OCI-LY7 (cell line): Measurements from ENCODE around the gene ADAMTSL2. TPM values are rescaled to one million over a fixed set of nuclear protein-coding genes. Genes with fewer than 3 reads are reported as not detected.

Experiments used
- BruUV-seq: library from RNA; stranded (reverse); fragments of 400-500 nt; replicated peaks from 2 replicates; lab custom pipeline; 2021; lab: Mats Ljungman, UMichigan
- CTCF ChIA-PET: fragments of 300-600 bp; sonication (Branson Sonifier 250); formaldehyde crosslinking; loops from one replicate; lab custom pipeline; 2022; ENCODE audit warnings: antibody characterized with exemption; ENCODE audit not compliant: unreplicated experiment; lab: Charles Lee
- POLR2A ChIA-PET: fragments of 300-600 bp; sonication (Branson Sonifier 250); formaldehyde crosslinking; loops from one replicate; lab custom pipeline; 2022; ENCODE audit warnings: antibody characterized with exemption; lab: Charles Lee
- DNase-seq: peaks from one replicate; pipeline ENCODE4 v3.0.0-alpha.2; 2015; ENCODE audit warnings: low spot score
- H2AFZ ChIP-seq: fragments of 200-600 bp; sonication (generic), shearing (Covaris generic); 2 replicates; pipeline ENCODE4 v1.6.1; 2014; ENCODE audit warnings: mild to moderate bottlenecking, antibody characterized with exemption, low read length, moderate library complexity
- H3K27ac ChIP-seq: fragments of 200-600 bp; sonication (generic); 2 replicates; pipeline ENCODE4 v1.5.1; 2014; ENCODE audit warnings: mixed run types, low read depth, mild to moderate bottlenecking, moderate library complexity, low read length, inconsistent platforms; ENCODE audit not compliant: poor library complexity, severe bottlenecking
- H3K36me3 ChIP-seq: fragments of 200-600 bp; sonication (generic); 2 replicates; pipeline ENCODE4 v1.6.1; 2014; ENCODE audit warnings: mild to moderate bottlenecking, antibody characterized with exemption, low read length, moderate library complexity, mixed read lengths; ENCODE audit not compliant: insufficient read depth
- H3K4me1 ChIP-seq: fragments of 200-600 bp; sonication (generic); 2 replicates; pipeline ENCODE4 v1.5.1; 2014; ENCODE audit warnings: mild to moderate bottlenecking, low read length; ENCODE audit not compliant: insufficient read depth, poor library complexity, severe bottlenecking
- H3K4me2 ChIP-seq: fragments of 200-600 bp; sonication (generic); 2 replicates; pipeline ENCODE4 v1.6.1; 2014; ENCODE audit warnings: mild to moderate bottlenecking, low read length
- H3K4me3 ChIP-seq: fragments of 200-600 bp; sonication (generic); 2 replicates; pipeline ENCODE4 v1.5.1; 2014; ENCODE audit warnings: mild to moderate bottlenecking, low read depth, low read length; ENCODE audit not compliant: poor library complexity, severe bottlenecking
- H3K79me2 ChIP-seq: fragments of 200-600 bp; sonication (generic); 2 replicates; pipeline ENCODE4 v1.6.1; 2016; ENCODE audit warnings: low read depth, mild to moderate bottlenecking, low read length, moderate library complexity, mixed read lengths; ENCODE audit not compliant: insufficient read depth
- H3K9me2 ChIP-seq: fragments of 200-600 bp; sonication (generic); 2 replicates; pipeline ENCODE4 v1.6.1; 2016; ENCODE audit warnings: mild to moderate bottlenecking, low read length, mixed read lengths; ENCODE audit not compliant: insufficient read depth
- H3K9me3 ChIP-seq: fragments of 200-600 bp; sonication (generic); 2 replicates; pipeline ENCODE4 v1.6.1; 2014; ENCODE audit warnings: mild to moderate bottlenecking, mixed run types, low read length, mixed read lengths
- H4K20me1 ChIP-seq: fragments of 200-600 bp; sonication (generic); 2 replicates; pipeline ENCODE4 v1.6.1; 2014; ENCODE audit warnings: mild to moderate bottlenecking, antibody characterized with exemption, low read length, moderate library complexity, mixed read lengths; ENCODE audit not compliant: insufficient read depth
- EZH2phosphoT487 ChIP-seq: fragments of 200-600 bp; sonication (generic); IDR thresholded peaks from 2 replicates; pipeline ENCODE4 v1.6.1; 2018; ENCODE audit warnings: low read depth, borderline replicate concordance, mild to moderate bottlenecking, mixed run types, antibody characterized with exemption, low read length, moderate library complexity, mixed read lengths
- intact Hi-C: fragments of 100-400 bp; cut with micrococcal nuclease; formaldehyde crosslinking; loops from one replicate; pipeline ENCODE4 v1.10.0; 2022; ENCODE audit not compliant: unreplicated experiment
- total RNA-seq, 2 experiments: library from RNA; depleted of rRNA in 1 of 2; stranded (reverse); fragments of >200 nt in 1 of 2; shearing (Covaris generic) in 1 of 2; gene quantifications; 2 replicates each; pipeline ENCODE4 v1.2.3, GENCODE V29; 2014 to 2022
- TF ChIP-seq, protein P1 (sequence below): fragments of 200-600 bp; sonication (generic); conservative IDR thresholded peaks from 2 replicates; pipeline ENCODE4 v1.5.1; 2014; ENCODE audit warnings: mild to moderate bottlenecking, antibody characterized with exemption, low read length, moderate library complexity, mixed read lengths

Gene ADAMTSL2
- total RNA-seq, 2 experiments from 2014 or later: 0.88 TPM; not detected in 1

DNA sequence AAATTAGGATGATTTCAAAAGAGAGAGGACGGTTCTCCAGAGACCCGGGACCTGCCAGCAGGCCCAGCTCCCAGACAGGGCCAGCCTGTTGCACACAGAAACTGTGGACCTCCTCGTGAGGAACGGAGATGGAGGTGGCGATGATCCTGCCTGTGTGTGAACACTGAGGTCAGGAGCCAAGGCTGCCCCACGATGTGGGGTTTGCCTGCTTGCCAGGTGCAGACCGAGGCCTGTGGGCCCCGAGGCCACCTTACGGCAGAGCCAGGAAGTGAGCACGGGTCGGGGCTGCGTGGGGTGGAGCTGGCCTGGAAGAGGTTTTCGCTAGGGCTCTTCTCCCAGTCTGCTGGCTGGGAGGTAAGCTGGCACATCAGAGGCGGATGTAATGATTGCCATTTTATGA is 70.4 kb downstream of the ADAMTSL2 start:
- Histone ChIP-seq H4K20me1 (no peaks in the 10 kb centered on the region), H3K4me2 (peak overlapping the region; percentile 52), H3K4me3 (no peak overlapping the region), H3K9me2 (no peaks in the 10 kb centered on the region), H3K4me1 (peaks cover 12% of the 10 kb centered on the region), H3K79me2 (no peaks in the 10 kb centered on the region), H3K36me3 (no peaks in the 10 kb centered on the region), H2AFZ (peak overlapping the region; percentile 63; the same call in 1 of the 2 replicates), H3K27ac (no peak overlapping the region), H3K9me3 (no peaks in the 10 kb centered on the region)
- no TSS peak for BruUV-seq
- intact Hi-C loops: loop anchor here (2.0 kb wide), 1 partner anchor 122 kb away; no protein-coding TSS in a partner anchor
- ChIA-PET POLR2A (no interaction called here), CTCF (no interaction called here)
- TF ChIP-seq EZH2phosphoT487: no peak
- TF ChIP-seq, protein P1, sequence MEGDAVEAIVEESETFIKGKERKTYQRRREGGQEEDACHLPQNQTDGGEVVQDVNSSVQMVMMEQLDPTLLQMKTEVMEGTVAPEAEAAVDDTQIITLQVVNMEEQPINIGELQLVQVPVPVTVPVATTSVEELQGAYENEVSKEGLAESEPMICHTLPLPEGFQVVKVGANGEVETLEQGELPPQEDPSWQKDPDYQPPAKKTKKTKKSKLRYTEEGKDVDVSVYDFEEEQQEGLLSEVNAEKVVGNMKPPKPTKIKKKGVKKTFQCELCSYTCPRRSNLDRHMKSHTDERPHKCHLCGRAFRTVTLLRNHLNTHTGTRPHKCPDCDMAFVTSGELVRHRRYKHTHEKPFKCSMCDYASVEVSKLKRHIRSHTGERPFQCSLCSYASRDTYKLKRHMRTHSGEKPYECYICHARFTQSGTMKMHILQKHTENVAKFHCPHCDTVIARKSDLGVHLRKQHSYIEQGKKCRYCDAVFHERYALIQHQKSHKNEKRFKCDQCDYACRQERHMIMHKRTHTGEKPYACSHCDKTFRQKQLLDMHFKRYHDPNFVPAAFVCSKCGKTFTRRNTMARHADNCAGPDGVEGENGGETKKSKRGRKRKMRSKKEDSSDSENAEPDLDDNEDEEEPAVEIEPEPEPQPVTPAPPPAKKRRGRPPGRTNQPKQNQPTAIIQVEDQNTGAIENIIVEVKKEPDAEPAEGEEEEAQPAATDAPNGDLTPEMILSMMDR: no peak
- peak; percentile 44 for DNase-seq

- Histone ChIP-seq H3K27ac (no peak overlapping the region), H3K9me3 (no peaks in the 10 kb centered on the region), H3K79me2 (no peaks in the 10 kb centered on the region), H3K4me1 (peaks cover 12% of the 10 kb centered on the region), H4K20me1 (no peaks in the 10 kb centered on the region), H3K9me2 (no peaks in the 10 kb centered on the region), H3K36me3 (no peaks in the 10 kb centered on the region), H3K4me3 (no peak overlapping the region), H3K4me2 (no peak overlapping the region), H2AFZ (no peak overlapping the region)
- ChIA-PET CTCF (interaction anchor here (0.5 kb wide), 1 partner anchor 82 kb away, joined by 4 read pairs; no protein-coding TSS in a partner anchor), POLR2A (no interaction called here)
- BruUV-seq: no TSS peak
- no peak for TF ChIP-seq EZH2phosphoT487
- TF ChIP-seq, protein P1: no peak
- no peak for DNase-seq
- intact Hi-C loops: loop anchor here (2.0 kb wide), 1 partner anchor 121 kb away; no protein-coding TSS in a partner anchor
These were observed 70.9 kb downstream of the ADAMTSL2 start for GRCh38 chr9:133605446-133605845.

GRCh38 chr9:133605856-133606707 is 71.6 kb downstream of the ADAMTSL2 start:
- no peak overlapping the region for H3K4me2 ChIP-seq
- intact Hi-C loops: loop anchor here (2.0 kb wide), 1 partner anchor 121 kb away; no protein-coding TSS in a partner anchor
- no peaks in the 10 kb centered on the region for H3K9me3 ChIP-seq
- H2AFZ ChIP-seq: no peak overlapping the region
- H3K36me3 ChIP-seq: no peaks in the 10 kb centered on the region
- no peaks in the 10 kb centered on the region for H3K9me2 ChIP-seq
- no peaks in the 10 kb centered on the region for H4K20me1 ChIP-seq
- TF ChIP-seq EZH2phosphoT487: no peak
- TF ChIP-seq, protein P1: no peak
- DNase-seq: no peak
- BruUV-seq: no TSS peak
- POLR2A ChIA-PET: no interaction called here
- H3K4me3 ChIP-seq: no peak overlapping the region
- no peak overlapping the region for H3K27ac ChIP-seq
- CTCF ChIA-PET: no interaction called here
- H3K79me2 ChIP-seq: no peaks in the 10 kb centered on the region
- peaks cover 12% of the 10 kb centered on the region for H3K4me1 ChIP-seq
